ENCODE data around the gene TMEM183A.

TMEM183A gene

GRCh38 chr1:203046984-203047630 is 39.9 kb downstream of the TMEM183A start:
- H3K27ac ChIP-seq: no peak overlapping the region
- DNase-seq (ENCODE audit: low spot score): no peak
- no peak for TF ChIP-seq CTCF (IDR thresholded peaks at IDR 0.05)
- no peak overlapping the region for H3K4me3 ChIP-seq

- DNase-seq (ENCODE audit: low spot score): no peak
- TF ChIP-seq CTCF (IDR thresholded peaks at IDR 0.05): no peak
- Histone ChIP-seq H3K27ac (no peak overlapping the region), H3K4me3 (no peak overlapping the region)
Measured at GRCh38 chr1:203048086-203048485, 40.9 kb downstream of the TMEM183A start.

DNA sequence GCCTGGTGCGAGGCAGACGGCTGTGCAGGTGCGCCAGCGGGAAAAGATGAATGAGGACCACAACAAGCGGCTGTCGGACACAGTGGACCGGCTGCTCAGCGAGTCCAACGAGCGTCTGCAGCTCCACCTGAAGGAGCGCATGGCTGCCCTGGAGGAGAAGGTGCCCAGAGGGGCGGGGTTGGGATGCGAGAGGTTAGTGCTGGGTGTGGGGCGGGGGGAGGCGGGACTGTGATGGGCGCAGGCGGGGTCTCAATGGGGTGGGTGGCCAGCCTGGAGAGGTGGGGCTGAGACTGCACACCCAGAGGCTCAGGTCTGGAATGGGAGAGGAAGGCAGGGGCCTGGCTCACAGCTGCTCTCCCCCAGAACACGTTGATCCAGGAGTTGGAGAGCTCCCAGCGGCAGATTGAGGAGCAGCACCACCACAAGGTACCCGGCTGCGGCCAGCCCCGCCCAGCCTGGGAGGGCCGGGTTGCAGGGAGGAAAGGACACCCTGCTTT is 41.4 kb downstream of the TMEM183A start:
- TF ChIP-seq CTCF (IDR thresholded peaks at IDR 0.05): no peak
- no peak for DNase-seq (ENCODE audit: low spot score)

GRCh38 chr1:203049077-203049476 is 41.9 kb downstream of the TMEM183A start:
- TF ChIP-seq CTCF (IDR thresholded peaks at IDR 0.05): no peak
- Histone ChIP-seq H3K4me3 (no peak overlapping the region), H3K27ac (no peak overlapping the region)
- DNase-seq (ENCODE audit: low spot score): no peak

More for the DNA sequence above, 41.4 kb downstream of the TMEM183A start:
- Histone ChIP-seq H3K27ac (no peak overlapping the region), H3K4me3 (no peak overlapping the region)

DNA sequence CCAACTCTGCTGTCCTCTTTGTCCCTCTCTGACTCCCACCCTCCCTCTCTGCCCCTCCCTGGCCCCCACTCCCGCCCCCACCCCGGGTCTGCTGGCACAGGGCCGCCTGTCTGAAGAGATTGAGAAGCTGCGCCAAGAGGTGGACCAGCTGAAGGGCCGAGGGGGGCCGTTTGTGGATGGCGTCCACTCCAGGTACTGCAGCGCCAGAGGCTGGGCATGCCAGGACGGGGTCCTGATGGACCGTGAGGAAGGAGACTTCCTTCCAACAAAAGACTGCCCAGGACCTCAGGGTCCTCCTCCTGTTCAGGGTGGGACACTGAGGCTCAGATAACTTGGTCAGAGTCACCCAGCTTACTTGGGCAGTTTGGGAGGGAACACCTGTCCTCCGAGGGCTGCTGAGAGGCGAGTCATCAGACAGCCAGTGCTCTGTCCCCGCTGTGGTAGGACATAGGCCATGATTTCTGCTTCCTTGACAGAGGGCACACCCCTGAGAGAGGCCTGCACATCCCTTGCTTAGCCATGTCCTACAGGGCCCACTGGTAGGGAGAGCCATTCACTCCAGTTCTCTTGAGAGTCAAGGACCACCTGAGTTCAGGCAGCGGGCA is 42.5 kb downstream of the TMEM183A start:
- Histone ChIP-seq H3K4me3 (no peak overlapping the region), H3K27ac (no peak overlapping the region)
- TF ChIP-seq CTCF (IDR thresholded peaks at IDR 0.05): no peak
- no peak for DNase-seq (ENCODE audit: low spot score)

- H3K4me3 ChIP-seq: no peak overlapping the region
- H3K27ac ChIP-seq: no peak overlapping the region
- no peak for DNase-seq (ENCODE audit: low spot score)
- TF ChIP-seq CTCF (IDR thresholded peaks at IDR 0.05): no peak
Measured at GRCh38 chr1:203050826-203051225, 43.7 kb downstream of the TMEM183A start.

DNA sequence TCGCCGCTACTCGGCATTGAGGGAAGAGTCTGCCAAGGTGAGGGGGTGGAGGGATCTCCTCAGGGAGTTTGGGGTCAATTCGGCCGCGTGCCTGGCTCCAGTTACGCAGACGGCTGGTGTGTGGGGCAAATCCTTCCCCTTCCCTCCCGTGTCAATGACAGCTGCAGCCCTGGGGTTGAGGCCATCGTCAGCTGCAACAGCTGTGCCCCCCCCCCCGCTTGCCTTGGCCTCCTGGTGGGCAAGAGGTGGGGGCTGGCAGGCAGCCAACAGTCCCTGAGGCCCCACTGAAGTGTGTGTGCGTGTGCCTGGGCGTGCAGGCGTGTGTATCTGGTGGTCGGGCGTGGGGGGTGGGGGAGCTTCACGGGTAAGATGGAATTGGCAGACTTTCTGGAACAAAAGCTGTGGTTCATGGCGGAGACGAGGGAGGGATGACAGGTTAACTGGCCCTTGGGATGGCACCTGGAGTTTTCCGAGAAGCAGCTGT is 44.7 kb downstream of the TMEM183A start:
- TF ChIP-seq CTCF (IDR thresholded peaks at IDR 0.05): no peak
- no peak for DNase-seq (ENCODE audit: low spot score)
- Histone ChIP-seq H3K27ac (no peak overlapping the region), H3K4me3 (no peak overlapping the region)

All from coronary artery (tissue), 2 donors.